Liver (tissue), 2 donors: ENCODE measurements around the gene AKT2.

ENCODE experiments used
- CTCF ChIP-seq: fragments of 150-350 bp; IDR thresholded peaks from 2 replicates; pipeline ENCODE4 v1.5.1; 2017; ENCODE audit warnings: improper control_type of control experiment, low read depth, low read length; ENCODE audit not compliant: missing input control
- REST ChIP-seq: IDR thresholded peaks from 2 replicates; pipeline ENCODE4 v1.6.1; 2016; ENCODE audit warnings: antibody characterized with exemption, mild to moderate bottlenecking
- donor health status: healthy.

- TF ChIP-seq CTCF: no peak
- TF ChIP-seq REST: no peak
These were observed 35.4 kb upstream of the AKT2 start for GRCh38 chr19:40320558-40320935.
